ENCODE results near the gene CLTRN.
"Not testable (repeated sequence)": the region's sequence is repeated elsewhere in the genome, so short reads cannot be mapped to it uniquely, and the experiment has no call there.

The CLTRN gene

GRCh38 chrX:15664487-15665444, at the start of gene CLTRN:
CLTRN (minus strand) TSS chrX:15664805; CDS start chrX:15664775, 30 bp downstream.
- in situ Hi-C loops (cut with MboI; ENCODE audit: low sequenced_read_pairs), result no loop called here

- in situ Hi-C loops (cut with MboI; ENCODE audit: low sequenced_read_pairs), result not testable (repeated sequence)
Observed at GRCh38 chrX:15704273-15704672, 39.7 kb upstream of the CLTRN start.

- in situ Hi-C loops (cut with MboI; ENCODE audit: low sequenced_read_pairs), result not testable (repeated sequence)
Observed at GRCh38 chrX:15703809-15704208, 39.2 kb upstream of the CLTRN start.

- in situ Hi-C loops (cut with MboI; ENCODE audit: low sequenced_read_pairs), result no loop called here
Observed at GRCh38 chrX:15702488-15703371, 38.1 kb upstream of the CLTRN start.

- in situ Hi-C loops (cut with MboI; ENCODE audit: low sequenced_read_pairs), result no loop called here
Observed at GRCh38 chrX:15696516-15696915, 31.9 kb upstream of the CLTRN start.

GRCh38 chrX:15694941-15695451, 30.4 kb upstream of the CLTRN start:
- in situ Hi-C loops (cut with MboI; ENCODE audit: low sequenced_read_pairs), result no loop called here

GRCh38 chrX:15686818-15687685, 22.4 kb upstream of the CLTRN start:
- in situ Hi-C loops (cut with MboI; ENCODE audit: low sequenced_read_pairs), result no loop called here

- in situ Hi-C loops (cut with MboI; ENCODE audit: low sequenced_read_pairs), result no loop called here
Observed at GRCh38 chrX:15683193-15683592, 18.6 kb upstream of the CLTRN start.

GRCh38 chrX:15681433-15681832, 16.8 kb upstream of the CLTRN start:
- in situ Hi-C loops (cut with MboI; ENCODE audit: low sequenced_read_pairs), result no loop called here

GRCh38 chrX:15680401-15680800, 15.8 kb upstream of the CLTRN start:
- in situ Hi-C loops (cut with MboI; ENCODE audit: low sequenced_read_pairs), result no loop called here

GRCh38 chrX:15679246-15679645, 14.6 kb upstream of the CLTRN start:
- in situ Hi-C loops (cut with MboI; ENCODE audit: low sequenced_read_pairs), result no loop called here

- in situ Hi-C loops (cut with MboI; ENCODE audit: low sequenced_read_pairs), result no loop called here
Observed at GRCh38 chrX:15678339-15678738, 13.7 kb upstream of the CLTRN start.

- in situ Hi-C loops (cut with MboI; ENCODE audit: low sequenced_read_pairs), result no loop called here
Observed at GRCh38 chrX:15676886-15677285, 12.3 kb upstream of the CLTRN start.

- in situ Hi-C loops (cut with MboI; ENCODE audit: low sequenced_read_pairs), result no loop called here
Observed at GRCh38 chrX:15675490-15675921, 10.9 kb upstream of the CLTRN start.

- in situ Hi-C loops (cut with MboI; ENCODE audit: low sequenced_read_pairs), result no loop called here
Observed at GRCh38 chrX:15674841-15675489, 10.4 kb upstream of the CLTRN start.

GRCh38 chrX:15674514-15674840, 9.9 kb upstream of the CLTRN start:
- in situ Hi-C loops (cut with MboI; ENCODE audit: low sequenced_read_pairs), result no loop called here

GRCh38 chrX:15673970-15674369, 9.4 kb upstream of the CLTRN start:
- in situ Hi-C loops (cut with MboI; ENCODE audit: low sequenced_read_pairs), result no loop called here

- in situ Hi-C loops (cut with MboI; ENCODE audit: low sequenced_read_pairs), result no loop called here
Observed at GRCh38 chrX:15672881-15673280, 8.3 kb upstream of the CLTRN start.

- in situ Hi-C loops (cut with MboI; ENCODE audit: low sequenced_read_pairs), result no loop called here
Observed at GRCh38 chrX:15663439-15663838, 1.2 kb downstream of the CLTRN start.

GRCh38 chrX:15654804-15655203, 9.8 kb downstream of the CLTRN start:
- in situ Hi-C loops (cut with MboI; ENCODE audit: low sequenced_read_pairs), result not testable (repeated sequence)

All from HL-60/S4 treated with phorbol 12-myristate 13-acetate at 8.2 ng/mL for 4 days and 3 days (cell line).